Fibroblast of gingiva (primary cell): ENCODE data around the gene CMIP.

Experiments
- DNase-seq: peaks from one replicate; pipeline ENCODE4 v3.0.0-alpha.2; 2011; ENCODE audit warnings: low read depth

CMIP gene

GRCh38 chr16:81702506-81702905 lies 257.9 kb downstream of the CMIP start:
- no peak for DNase-seq

DNA sequence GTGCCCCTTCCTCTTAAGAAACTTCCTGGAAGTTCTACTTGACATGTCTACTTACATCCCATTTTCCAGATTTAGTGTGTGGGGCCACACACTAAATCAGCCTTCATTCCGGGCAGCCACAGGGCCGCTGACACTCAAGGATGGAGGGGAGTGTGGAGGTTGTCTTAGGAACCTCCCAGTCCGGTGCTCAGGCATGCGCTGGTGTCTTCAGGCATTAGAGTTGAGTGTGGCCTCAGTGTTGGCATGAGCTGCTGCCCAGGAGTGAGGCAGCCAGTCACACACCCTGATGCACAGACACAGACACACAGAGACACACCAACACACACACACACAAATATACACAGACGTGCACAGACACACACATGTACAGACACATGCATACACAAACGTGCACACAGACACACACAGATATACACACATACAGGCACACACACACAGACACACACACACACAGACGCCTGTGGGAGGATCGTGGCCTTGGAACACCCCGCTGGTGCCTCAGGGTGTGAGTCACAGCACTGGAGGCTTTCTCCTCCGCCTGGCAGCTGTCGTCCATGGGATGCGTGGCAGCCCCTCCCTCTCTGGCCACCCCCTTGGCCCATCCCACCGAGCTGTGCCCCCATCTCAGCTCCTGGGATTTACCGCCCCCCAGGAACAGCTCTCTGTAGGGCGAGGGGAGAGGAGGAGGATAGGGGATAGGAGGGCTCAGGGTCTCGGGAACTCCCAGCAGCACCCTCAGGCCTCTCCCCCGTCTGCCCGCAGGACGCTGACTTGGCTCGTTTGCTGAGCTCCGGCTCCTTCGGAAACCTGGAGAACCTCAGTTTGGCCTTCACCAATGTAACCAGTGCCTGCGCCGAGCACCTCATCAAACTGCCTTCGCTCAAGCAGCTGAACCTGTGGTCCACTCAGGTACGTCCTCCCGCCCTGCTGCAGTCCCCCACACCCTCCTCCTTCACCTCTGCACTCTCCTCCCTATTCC lies 258.9 kb downstream of the CMIP start:
- peak; percentile 78 for DNase-seq

GRCh38 chr16:81705261-81705660 lies 260.7 kb downstream of the CMIP start:
- DNase-seq, result no peak

DNA sequence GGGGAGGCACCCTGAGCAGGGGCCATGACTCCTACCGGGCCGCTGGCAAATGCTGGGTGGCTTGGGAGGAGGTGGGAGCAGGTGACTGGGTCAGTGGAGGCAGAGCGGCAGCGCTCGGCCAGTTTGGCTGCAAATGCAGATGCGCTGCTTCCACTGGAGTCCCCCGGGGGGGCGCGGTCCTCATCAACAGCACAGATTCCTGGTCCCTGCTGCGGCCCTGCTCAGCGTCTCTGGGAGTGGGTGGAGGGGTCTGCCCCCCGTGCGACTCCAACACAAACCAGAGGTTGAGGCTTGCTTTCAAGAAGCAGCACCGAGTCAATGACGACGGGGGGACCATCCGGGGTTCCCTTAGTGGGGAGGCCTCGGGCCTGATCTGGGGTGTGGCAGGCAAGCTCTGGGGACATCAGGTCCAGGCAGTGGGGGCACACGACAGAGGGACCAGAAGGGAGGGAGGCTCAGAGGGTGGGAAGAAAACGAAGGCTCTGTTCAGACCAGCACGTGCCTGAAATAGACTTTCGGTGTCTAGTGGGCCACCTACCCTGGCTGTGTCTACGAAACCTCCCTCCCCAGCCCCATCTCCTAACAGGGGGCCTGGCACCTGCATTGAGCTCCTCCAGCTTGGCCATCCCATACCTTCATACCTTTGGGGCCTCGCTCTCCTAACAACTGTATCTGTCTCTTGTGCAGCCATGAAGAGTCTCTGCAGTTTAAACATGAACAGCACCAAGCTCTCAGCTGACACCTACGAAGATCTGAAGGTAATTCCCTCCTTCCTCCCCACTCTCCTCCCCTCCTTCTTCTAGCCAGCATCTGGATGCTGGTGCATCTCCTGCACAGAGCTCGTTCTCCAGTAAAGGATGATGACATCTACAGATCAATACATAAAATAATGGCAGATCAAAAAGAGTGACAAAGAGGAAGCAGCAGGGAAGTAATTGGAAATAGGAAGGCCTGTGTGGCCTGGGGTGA lies 262.0 kb downstream of the CMIP start:
- no peak for DNase-seq

DNA sequence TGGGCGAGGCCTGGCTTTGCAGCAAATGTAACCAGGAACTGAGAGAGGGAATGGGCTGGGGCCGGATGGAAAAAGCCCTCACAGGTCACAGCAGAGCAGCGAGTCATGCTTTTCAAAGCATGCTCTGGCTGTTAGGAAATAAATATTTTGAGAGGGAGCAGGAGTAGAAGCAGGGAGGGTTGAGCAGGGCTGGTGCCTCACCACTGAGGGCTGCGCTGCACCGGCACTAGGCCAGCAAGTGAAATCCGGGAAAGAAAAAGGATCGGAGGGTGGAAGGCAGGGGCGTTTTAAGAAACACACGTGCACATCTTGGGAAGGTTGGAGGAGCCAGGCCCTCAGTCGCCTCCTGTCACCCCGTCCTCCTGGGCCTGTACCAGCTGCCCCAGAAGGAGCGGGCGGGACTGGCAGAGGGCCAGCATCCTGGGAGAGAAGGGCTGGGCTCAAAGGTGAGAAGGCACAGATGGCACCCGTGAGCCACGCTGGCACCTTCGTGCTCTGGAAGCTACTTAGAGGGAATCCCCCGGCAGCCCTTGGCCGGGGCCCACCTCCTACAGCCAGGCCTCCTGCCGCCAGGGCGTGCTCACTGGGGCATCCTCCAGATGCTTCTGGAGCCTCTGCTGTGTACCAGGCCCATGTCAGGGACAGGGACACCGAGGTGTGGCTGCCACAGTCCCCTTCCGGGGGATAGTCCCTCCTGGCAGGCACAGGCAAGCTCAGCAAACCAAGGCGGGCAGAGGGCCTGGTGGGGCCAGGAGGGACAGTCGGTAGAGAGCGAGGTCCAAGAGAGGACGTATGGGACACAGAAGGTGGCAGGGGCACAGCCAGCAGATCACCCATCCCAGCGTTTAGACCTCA lies 263.0 kb downstream of the CMIP start:
- DNase-seq, result no peak

- no peak for DNase-seq
Observed at GRCh38 chr16:81708266-81709015, 263.8 kb downstream of the CMIP start.

GRCh38 chr16:81709016-81709900 lies 264.6 kb downstream of the CMIP start:
- no peak for DNase-seq

- DNase-seq, result no peak
Observed at GRCh38 chr16:81710044-81710443, 265.4 kb downstream of the CMIP start.

GRCh38 chr16:81710596-81710995 lies 266.0 kb downstream of the CMIP start:
- no peak for DNase-seq

- DNase-seq, result peak; percentile 82
Observed at GRCh38 chr16:81711657-81712319, 267.2 kb downstream of the CMIP start.

GRCh38 chr16:81712681-81713080 lies 268.1 kb downstream of the CMIP start:
- no peak for DNase-seq

GRCh38 chr16:81713295-81713772 lies 268.7 kb downstream of the CMIP start:
- DNase-seq, result no peak

GRCh38 chr16:81713796-81714195 lies 269.2 kb downstream of the CMIP start:
- no peak for DNase-seq

GRCh38 chr16:81714583-81714982 lies 270.0 kb downstream of the CMIP start:
- no peak for DNase-seq

- DNase-seq, result no peak
Observed at GRCh38 chr16:81715358-81716196, 271.0 kb downstream of the CMIP start.

DNA sequence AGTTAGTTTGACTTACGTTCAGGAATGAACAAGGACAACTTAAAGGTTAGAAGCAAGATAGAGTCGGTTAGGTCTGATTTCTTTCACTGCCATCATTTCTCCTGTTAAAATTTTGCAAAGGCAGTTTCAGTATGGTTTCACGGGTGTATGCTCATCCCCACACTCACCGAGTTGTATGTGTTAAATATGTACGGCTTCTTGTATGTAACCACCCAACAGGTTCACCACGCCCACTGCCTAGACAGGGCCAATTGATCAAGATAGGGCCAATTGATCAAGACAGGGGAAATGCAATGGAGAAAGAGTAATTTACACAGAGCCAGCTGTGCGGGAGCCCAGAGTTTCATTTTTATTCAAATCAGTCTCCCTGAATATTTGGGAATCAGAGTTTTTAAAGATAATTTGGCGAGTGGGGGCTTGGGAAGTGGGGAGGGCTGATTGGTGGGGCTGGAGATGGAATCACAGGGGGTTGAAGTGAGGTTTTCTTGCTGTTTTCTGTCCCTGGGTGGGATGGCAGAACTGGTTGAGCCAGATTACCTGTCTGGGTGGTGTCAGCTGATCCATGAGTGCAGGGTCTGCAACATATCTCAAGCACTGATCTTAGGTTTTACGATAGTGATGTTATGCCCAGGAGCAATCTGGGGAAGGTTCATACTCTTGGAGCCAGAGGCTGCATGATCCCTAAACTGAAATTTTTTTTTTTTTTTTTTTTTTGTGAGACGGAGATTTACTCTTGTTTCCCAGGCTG lies 272.0 kb downstream of the CMIP start:
- no peak for DNase-seq

DNA sequence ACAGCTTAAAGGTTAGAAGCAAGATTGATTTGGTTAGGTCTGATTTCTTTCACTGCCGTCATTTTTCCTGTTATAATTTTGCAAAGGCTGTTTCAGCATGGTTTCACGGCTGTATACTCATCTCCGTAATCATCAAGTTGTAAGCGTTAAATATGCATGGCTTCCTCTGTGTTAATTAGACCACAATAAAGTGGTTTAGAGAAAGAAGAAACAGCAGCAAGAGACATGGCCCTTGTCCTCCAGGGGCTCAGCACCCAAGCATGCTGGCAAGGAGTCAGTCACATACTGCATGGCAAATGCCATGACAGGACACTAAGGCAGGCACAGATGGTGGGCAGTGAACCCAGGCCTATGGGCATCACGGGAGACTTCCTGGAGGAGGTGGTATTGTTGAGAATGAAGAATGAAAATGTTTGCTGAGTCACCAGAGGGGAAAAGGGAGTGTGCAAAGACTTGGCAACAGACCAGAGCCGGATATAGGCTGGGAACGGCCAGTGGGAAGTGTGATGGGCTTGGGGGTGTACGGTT lies 273.1 kb downstream of the CMIP start:
- DNase-seq, result no peak
